NCI-H2196 treated with DMSO at 0.1 percent for 48 hours (cell line): ENCODE results near the gene OR2L13.
"Not testable (repeated sequence)": the region's sequence is repeated elsewhere in the genome, so short reads cannot be mapped to it uniquely, and the experiment has no call there.

Experiments used
- DNase-seq: peaks from one replicate; lab custom pipeline; 2025; ENCODE audit not compliant: unreplicated experiment; lab: John Stamatoyannopoulos, UW

OR2L13 gene

DNA sequence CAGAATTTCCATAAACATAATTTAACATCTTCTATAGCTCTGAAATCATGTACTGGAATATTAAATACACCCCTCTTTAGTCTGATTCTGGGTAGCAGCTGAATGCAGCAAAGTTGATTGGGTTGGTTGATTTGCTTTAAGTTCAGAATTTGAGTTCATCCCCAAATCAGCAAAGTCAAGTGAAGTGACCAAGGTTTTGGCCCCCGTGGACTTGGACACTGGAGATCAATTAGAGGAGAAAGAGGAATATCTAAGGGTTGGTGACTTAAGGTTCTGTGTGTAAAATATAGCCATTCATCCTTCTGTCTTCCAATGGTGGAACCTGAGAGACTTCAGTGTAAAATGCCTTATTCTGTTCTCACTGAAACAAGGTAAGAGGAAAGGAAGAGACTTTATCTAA lies at the start of gene OR2L13:
Gene OR2L13, plus strand, starts transcription at position 301 of the 400 bp plus-strand sequence. CDS start 4,192 bp downstream, outside the sequence.
- DNase-seq: no peak

- DNase-seq: no peak
These were observed 49.8 kb upstream of the OR2L13 start for GRCh38 chr1:248045209-248045608.

GRCh38 chr1:248046536-248046935 lies 48.4 kb upstream of the OR2L13 start, which contains the start of gene OR2L3:
OR2L3 (plus strand) TSS chr1:248046836; CDS start chr1:248060682, 13,846 bp downstream.
- DNase-seq: no peak

DNA sequence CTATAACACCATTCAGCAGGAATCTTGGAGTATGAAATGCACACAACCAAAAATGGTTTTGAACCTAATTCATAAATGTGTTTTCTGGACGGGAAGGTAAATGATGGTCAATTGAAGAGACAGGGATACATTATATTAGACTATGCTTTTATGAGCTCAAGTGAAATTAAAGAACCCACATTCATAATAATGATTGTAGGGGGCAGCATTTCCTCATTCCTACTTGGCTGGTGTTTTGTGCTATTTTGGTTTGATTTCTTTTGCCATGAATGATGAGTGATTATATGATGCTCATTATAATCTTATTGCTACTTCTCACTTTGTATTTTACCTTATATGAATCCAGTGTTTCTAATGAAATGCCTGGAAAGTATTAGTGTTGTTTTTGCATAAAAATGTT lies 48.0 kb upstream of the OR2L13 start:
- DNase-seq: no peak

- DNase-seq: no peak
These were observed 40.3 kb upstream of the OR2L13 start for GRCh38 chr1:248054671-248055070.

- DNase-seq: no peak
These were observed 39.7 kb upstream of the OR2L13 start for GRCh38 chr1:248055261-248055660.

DNA sequence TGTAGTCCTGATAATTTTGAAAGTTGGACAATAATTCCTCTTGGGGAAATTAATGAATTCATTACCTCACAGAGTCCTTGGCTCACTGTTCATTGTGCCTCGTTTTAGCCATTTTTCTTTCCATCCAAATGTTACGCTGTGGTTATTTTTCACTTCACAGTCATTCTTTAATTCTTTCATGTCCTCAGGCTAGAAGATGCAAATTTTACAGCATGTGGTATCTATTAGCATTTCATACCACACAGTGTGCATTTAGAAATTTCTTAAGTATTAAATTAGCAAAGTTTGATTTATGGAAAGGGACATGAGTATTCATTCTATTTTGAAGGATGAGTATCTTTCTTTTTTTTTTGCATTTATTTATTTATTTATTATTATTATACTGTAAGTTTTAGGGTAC lies 29.9 kb upstream of the OR2L13 start:
- no peak for DNase-seq

GRCh38 chr1:248065604-248066003 lies 29.4 kb upstream of the OR2L13 start:
- no peak for DNase-seq

GRCh38 chr1:248083864-248084263 lies 11.1 kb upstream of the OR2L13 start:
- not testable (repeated sequence) for DNase-seq

GRCh38 chr1:248098529-248098928 lies 3.5 kb downstream of the OR2L13 start:
- DNase-seq: no peak

DNA sequence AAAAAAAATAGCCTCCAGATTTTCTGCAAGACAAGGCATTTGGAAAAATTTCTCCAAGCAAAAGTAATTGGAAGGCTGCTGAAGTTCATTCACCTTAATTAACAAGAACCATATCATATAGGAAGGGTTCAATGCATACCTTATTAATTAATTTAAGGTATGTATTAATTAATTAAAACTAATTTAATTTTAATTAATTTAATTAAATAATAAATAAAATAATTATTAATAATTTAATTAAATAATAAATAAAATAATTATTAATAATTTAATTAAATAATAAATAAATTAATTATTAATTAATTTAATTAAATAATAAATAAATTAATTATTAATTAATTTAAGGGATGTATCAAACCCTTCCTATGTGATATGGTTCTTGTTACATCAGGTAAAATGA lies 7.9 kb downstream of the OR2L13 start:
- no peak for DNase-seq

GRCh38 chr1:248111157-248111556 lies 16.2 kb downstream of the OR2L13 start:
- no peak for DNase-seq

- no peak for DNase-seq
These were observed 19.9 kb downstream of the OR2L13 start for GRCh38 chr1:248114890-248115289.

DNA sequence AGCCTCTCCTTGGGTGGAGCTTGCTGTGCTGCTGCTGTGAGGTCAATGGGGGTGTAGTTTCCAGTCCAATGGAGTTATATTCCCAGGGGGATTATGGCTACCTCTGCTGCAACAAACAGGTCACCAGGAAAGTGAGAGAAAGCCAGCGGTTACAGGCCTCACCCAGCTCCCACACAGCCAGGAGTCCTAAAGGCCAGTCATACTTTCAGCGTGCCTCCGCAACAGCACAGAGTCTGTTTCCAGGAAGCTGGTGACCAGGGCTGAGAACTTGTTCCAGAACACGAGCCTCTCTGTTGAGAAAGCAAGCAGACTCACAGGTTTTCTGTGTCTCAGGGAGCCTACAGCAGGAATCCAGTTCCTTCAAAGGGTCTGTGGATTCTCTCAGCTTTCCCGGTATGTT lies 32.7 kb downstream of the OR2L13 start:
- no peak for DNase-seq

DNA sequence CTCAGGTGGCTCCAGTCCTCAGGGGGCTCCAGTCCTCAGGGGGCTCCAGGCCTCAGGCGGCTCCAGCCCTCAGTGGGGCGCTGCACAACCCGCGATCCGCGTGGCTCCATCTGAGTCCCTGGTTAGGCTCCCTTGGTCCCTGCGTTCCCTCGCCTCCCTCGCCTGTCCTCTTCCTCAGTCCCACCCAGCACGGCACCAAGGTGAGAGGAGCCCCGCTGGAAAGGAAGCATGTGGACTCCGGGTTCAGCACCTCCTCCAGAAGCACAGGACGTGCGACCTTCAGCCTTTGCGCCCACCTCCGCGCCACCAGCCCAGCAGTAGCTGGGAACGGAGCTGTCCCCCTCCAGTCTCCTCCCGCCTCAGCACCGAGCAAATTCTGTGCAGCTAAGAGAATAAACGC lies 41.8 kb downstream of the OR2L13 start:
- no peak for DNase-seq

DNA sequence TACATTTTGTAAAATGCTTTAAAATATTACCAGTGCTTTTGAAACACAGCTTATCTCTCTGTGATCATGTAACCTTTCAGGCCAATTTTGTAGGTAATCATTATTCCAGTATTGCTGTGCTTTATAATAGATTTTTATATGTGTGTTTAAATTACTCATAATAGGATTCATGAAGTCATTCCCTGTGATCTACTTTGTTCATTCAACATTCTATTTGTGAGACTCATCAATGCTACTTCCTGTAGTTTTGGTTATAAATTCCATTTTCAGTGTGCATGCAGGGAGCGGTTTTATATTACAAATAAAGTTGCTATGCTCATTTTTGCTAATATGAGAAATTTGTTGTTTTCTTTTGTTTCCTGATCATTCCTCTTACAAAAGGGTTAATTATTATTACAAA lies 45.9 kb downstream of the OR2L13 start:
- DNase-seq: no peak

DNA sequence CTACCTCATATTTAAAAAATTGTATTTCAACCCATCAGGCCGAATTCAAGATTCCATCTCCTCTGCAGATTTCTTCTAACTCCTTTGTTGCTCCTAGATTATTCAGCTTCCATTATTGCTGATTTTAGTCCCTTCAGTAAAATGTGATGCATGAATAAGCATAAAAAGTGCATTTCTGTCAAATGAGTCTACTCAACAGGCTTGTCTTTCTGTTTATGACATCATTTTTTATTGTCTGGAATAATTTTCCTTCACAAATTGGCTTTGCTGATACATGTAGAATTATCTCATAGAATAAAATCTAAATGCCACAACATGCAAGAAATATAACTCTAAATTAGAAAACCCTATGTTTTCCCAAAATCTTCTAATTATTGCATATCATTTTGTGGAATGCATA lies 48.3 kb downstream of the OR2L13 start:
- no peak for DNase-seq

- no peak for DNase-seq
These were observed 49.7 kb downstream of the OR2L13 start, which contains the start of gene OR2M5 for GRCh38 chr1:248144513-248145198. OR2M5 (plus strand) TSS chr1:248145148; CDS start chr1:248145148, 0 bp downstream.
